Measurements from ENCODE around the gene OPHN1.

Gene OPHN1

GRCh38 chrX:68443155-68443868, 10.0 kb upstream of the OPHN1 start:
- no peak overlapping the region for H3K4me3 ChIP-seq (ENCODE audit: low read length in 2 of 2)
- H3K79me1 ChIP-seq (ENCODE audit: low read depth, low read length): no peaks in the 10 kb centered on the region
- no peak overlapping the region for H3K9ac ChIP-seq (ENCODE audit: low read depth, low read length, poor library complexity)
- no peaks in the 10 kb centered on the region for H3K36me3 ChIP-seq (replicated peaks in 1 of 2; ENCODE audit: control insufficient read depth in 2 of 2, insufficient read depth in 2 of 2, low read length in 2 of 2)
- no peak overlapping the region for H2BK12ac ChIP-seq (ENCODE audit: low read length)
- no peak overlapping the region for H2BK15ac ChIP-seq (ENCODE audit: low read length)
- H3K27ac ChIP-seq (replicated peaks; ENCODE audit: low read length): no peak overlapping the region
- H3K14ac ChIP-seq (ENCODE audit: low read length): no peak overlapping the region
- no peak overlapping the region for H2BK5ac ChIP-seq (ENCODE audit: low read length)
- no peaks in the 10 kb centered on the region for H3K9me3 ChIP-seq (replicated peaks in 1 of 2; ENCODE audit: control insufficient read depth in 2 of 2, insufficient read depth in 1 of 2, low read depth in 1 of 2, low read length in 2 of 2)
- no peak overlapping the region for H2AK5ac ChIP-seq (ENCODE audit: low read depth, low read length)
- WGBS, 2 donors (ENCODE audit: extremely low coverage in 2 of 2, insufficient read length in 2 of 2, insufficient replicate concordance in 1 of 2): no CpG with 5 or more reads among the region's 6 CpGs
- no peak overlapping the region for H2BK120ac ChIP-seq (ENCODE audit: low read depth, low read length)
- no peak overlapping the region for H3K4me2 ChIP-seq (ENCODE audit: insufficient read depth, low read length, poor library complexity, severe bottlenecking)
- no peak overlapping the region for H3K18ac ChIP-seq (ENCODE audit: low read length)
- no peak for DNase-seq (ENCODE audit: low spot score)
- no peak overlapping the region for H3K4ac ChIP-seq (ENCODE audit: low read length)
- no peaks in the 10 kb centered on the region for H3K4me1 ChIP-seq (ENCODE audit: control insufficient read depth in 2 of 2, insufficient read depth in 1 of 2, low read depth in 1 of 2, low read length in 2 of 2)
- H4K91ac ChIP-seq (ENCODE audit: low read depth, low read length, poor library complexity): no peak overlapping the region
- peaks cover 0 to 13% (median 0%) of the 10 kb centered on the region in 3 experiments for H3K27me3 ChIP-seq (ENCODE audit: control insufficient read depth in 3 of 3, insufficient read depth in 3 of 3, low read depth in 1 of 3, low read length in 3 of 3)
- no peak overlapping the region for H3K23ac ChIP-seq (ENCODE audit: low read depth, low read length, poor library complexity)
- H4K8ac ChIP-seq (ENCODE audit: low read depth, low read length): no peak overlapping the region
- no peak overlapping the region for H2AFZ ChIP-seq (ENCODE audit: low read length)

- H3K27ac ChIP-seq (replicated peaks; ENCODE audit: low read length): no peak overlapping the region
- no peak overlapping the region for H2BK12ac ChIP-seq (ENCODE audit: low read length)
- H2AK5ac ChIP-seq (ENCODE audit: low read depth, low read length): no peak overlapping the region
- no peaks in the 10 kb centered on the region for H3K4me1 ChIP-seq (ENCODE audit: control insufficient read depth in 2 of 2, insufficient read depth in 1 of 2, low read depth in 1 of 2, low read length in 2 of 2)
- no peak overlapping the region for H2BK5ac ChIP-seq (ENCODE audit: low read length)
- H2AFZ ChIP-seq (ENCODE audit: low read length): no peak overlapping the region
- H3K18ac ChIP-seq (ENCODE audit: low read length): no peak overlapping the region
- no peak overlapping the region for H3K4me3 ChIP-seq (ENCODE audit: low read length in 2 of 2)
- no CpG with 5 or more reads among the region's 1 CpG for WGBS, 2 donors (ENCODE audit: extremely low coverage in 2 of 2, insufficient read length in 2 of 2, insufficient replicate concordance in 1 of 2)
- H3K36me3 ChIP-seq (replicated peaks in 1 of 2; ENCODE audit: control insufficient read depth in 2 of 2, insufficient read depth in 2 of 2, low read length in 2 of 2): no peaks in the 10 kb centered on the region
- no peak overlapping the region for H2BK15ac ChIP-seq (ENCODE audit: low read length)
- H4K8ac ChIP-seq (ENCODE audit: low read depth, low read length): no peak overlapping the region
- H2BK120ac ChIP-seq (ENCODE audit: low read depth, low read length): no peak overlapping the region
- no peak for DNase-seq (ENCODE audit: low spot score)
- H3K14ac ChIP-seq (ENCODE audit: low read length): no peak overlapping the region
- no peaks in the 10 kb centered on the region for H3K79me1 ChIP-seq (ENCODE audit: low read depth, low read length)
- no peak overlapping the region for H3K9ac ChIP-seq (ENCODE audit: low read depth, low read length, poor library complexity)
- H4K91ac ChIP-seq (ENCODE audit: low read depth, low read length, poor library complexity): no peak overlapping the region
- no peaks in the 10 kb centered on the region for H3K9me3 ChIP-seq (replicated peaks in 1 of 2; ENCODE audit: control insufficient read depth in 2 of 2, insufficient read depth in 1 of 2, low read depth in 1 of 2, low read length in 2 of 2)
- H3K27me3 ChIP-seq (ENCODE audit: control insufficient read depth in 3 of 3, insufficient read depth in 3 of 3, low read depth in 1 of 3, low read length in 3 of 3): peaks cover 0 to 13% (median 0%) of the 10 kb centered on the region in 3 experiments
- no peak overlapping the region for H3K4ac ChIP-seq (ENCODE audit: low read length)
- no peak overlapping the region for H3K4me2 ChIP-seq (ENCODE audit: insufficient read depth, low read length, poor library complexity, severe bottlenecking)
- H3K23ac ChIP-seq (ENCODE audit: low read depth, low read length, poor library complexity): no peak overlapping the region
These were observed 7.6 kb upstream of the OPHN1 start for GRCh38 chrX:68440940-68441339.

GRCh38 chrX:68440442-68440841, 7.1 kb upstream of the OPHN1 start:
- H3K4me1 ChIP-seq (ENCODE audit: control insufficient read depth in 2 of 2, insufficient read depth in 1 of 2, low read depth in 1 of 2, low read length in 2 of 2): no peaks in the 10 kb centered on the region
- no peaks in the 10 kb centered on the region for H3K36me3 ChIP-seq (replicated peaks in 1 of 2; ENCODE audit: control insufficient read depth in 2 of 2, insufficient read depth in 2 of 2, low read length in 2 of 2)
- no peak overlapping the region for H3K4me2 ChIP-seq (ENCODE audit: insufficient read depth, low read length, poor library complexity, severe bottlenecking)
- H3K9ac ChIP-seq (ENCODE audit: low read depth, low read length, poor library complexity): no peak overlapping the region
- no peak overlapping the region for H3K18ac ChIP-seq (ENCODE audit: low read length)
- H2AFZ ChIP-seq (ENCODE audit: low read length): no peak overlapping the region
- H2BK15ac ChIP-seq (ENCODE audit: low read length): no peak overlapping the region
- no peak overlapping the region for H2AK5ac ChIP-seq (ENCODE audit: low read depth, low read length)
- no peaks in the 10 kb centered on the region for H3K9me3 ChIP-seq (replicated peaks in 1 of 2; ENCODE audit: control insufficient read depth in 2 of 2, insufficient read depth in 1 of 2, low read depth in 1 of 2, low read length in 2 of 2)
- H2BK5ac ChIP-seq (ENCODE audit: low read length): no peak overlapping the region
- no peak overlapping the region for H3K14ac ChIP-seq (ENCODE audit: low read length)
- H3K23ac ChIP-seq (ENCODE audit: low read depth, low read length, poor library complexity): no peak overlapping the region
- H2BK12ac ChIP-seq (ENCODE audit: low read length): no peak overlapping the region
- DNase-seq (ENCODE audit: low spot score): no peak
- no peak overlapping the region for H3K4ac ChIP-seq (ENCODE audit: low read length)
- H3K4me3 ChIP-seq (ENCODE audit: low read length in 2 of 2): no peak overlapping the region
- no peak overlapping the region for H4K8ac ChIP-seq (ENCODE audit: low read depth, low read length)
- peaks cover 0 to 13% (median 0%) of the 10 kb centered on the region in 3 experiments for H3K27me3 ChIP-seq (ENCODE audit: control insufficient read depth in 3 of 3, insufficient read depth in 3 of 3, low read depth in 1 of 3, low read length in 3 of 3)
- H2BK120ac ChIP-seq (ENCODE audit: low read depth, low read length): no peak overlapping the region
- H3K27ac ChIP-seq (replicated peaks; ENCODE audit: low read length): no peak overlapping the region
- no peak overlapping the region for H4K91ac ChIP-seq (ENCODE audit: low read depth, low read length, poor library complexity)
- no peaks in the 10 kb centered on the region for H3K79me1 ChIP-seq (ENCODE audit: low read depth, low read length)

GRCh38 chrX:68439341-68439740, 6.0 kb upstream of the OPHN1 start:
- Histone ChIP-seq H3K14ac (ENCODE audit: low read length) (no peak overlapping the region), H3K23ac (ENCODE audit: low read depth, low read length, poor library complexity) (no peak overlapping the region), H3K9ac (ENCODE audit: low read depth, low read length, poor library complexity) (no peak overlapping the region), H4K91ac (ENCODE audit: low read depth, low read length, poor library complexity) (no peak overlapping the region), H3K4me3 (ENCODE audit: low read length in 2 of 2) (no peak overlapping the region), H3K9me3 (replicated peaks in 1 of 2; ENCODE audit: control insufficient read depth in 2 of 2, insufficient read depth in 1 of 2, low read depth in 1 of 2, low read length in 2 of 2) (no peaks in the 10 kb centered on the region), H3K18ac (ENCODE audit: low read length) (no peak overlapping the region), H3K4me2 (ENCODE audit: insufficient read depth, low read length, poor library complexity, severe bottlenecking) (no peak overlapping the region), H4K8ac (ENCODE audit: low read depth, low read length) (no peak overlapping the region), H3K4ac (ENCODE audit: low read length) (no peak overlapping the region), H2BK12ac (ENCODE audit: low read length) (no peak overlapping the region), H3K27ac (replicated peaks; ENCODE audit: low read length) (no peak overlapping the region), H3K36me3 (replicated peaks in 1 of 2; ENCODE audit: control insufficient read depth in 2 of 2, insufficient read depth in 2 of 2, low read length in 2 of 2) (no peaks in the 10 kb centered on the region), H2AFZ (ENCODE audit: low read length) (no peak overlapping the region), H2BK5ac (ENCODE audit: low read length) (no peak overlapping the region), H2BK15ac (ENCODE audit: low read length) (no peak overlapping the region), H3K79me1 (ENCODE audit: low read depth, low read length) (no peaks in the 10 kb centered on the region), H2BK120ac (ENCODE audit: low read depth, low read length) (no peak overlapping the region), H3K4me1 (ENCODE audit: control insufficient read depth in 2 of 2, insufficient read depth in 1 of 2, low read depth in 1 of 2, low read length in 2 of 2) (no peaks in the 10 kb centered on the region), H2AK5ac (ENCODE audit: low read depth, low read length) (no peak overlapping the region), H3K27me3 (ENCODE audit: control insufficient read depth in 3 of 3, insufficient read depth in 3 of 3, low read depth in 1 of 3, low read length in 3 of 3) (peaks cover 0 to 15% (median 0%) of the 10 kb centered on the region in 3 experiments)
- WGBS, 2 donors (ENCODE audit: extremely low coverage in 2 of 2, insufficient read length in 2 of 2, insufficient replicate concordance in 1 of 2): no CpG with 5 or more reads among the region's 4 CpGs
- DNase-seq (ENCODE audit: low spot score): no peak
